Astrocyte (in vitro differentiated cells and primary cell): ENCODE results near the gene PSME1. TPM values are rescaled to one million over a fixed set of nuclear protein-coding genes. Genes with fewer than 3 reads are reported as not detected.

ENCODE experiments used
- DNase-seq: peaks from one replicate; pipeline ENCODE4 v3.0.0-alpha.2; 2010; ENCODE audit warnings: low read depth
- FAIRE-seq: peaks from 2 replicates; lab custom pipeline; 2011; peaks lifted over from hg19 to GRCh38; lab: Jason Lieb, UNC
- H2AFZ ChIP-seq: 2 replicates; pipeline ENCODE4 v1.6.0; 2012; ENCODE audit warnings: low read depth, low read length, inconsistent platforms
- H3K27ac ChIP-seq: 2 replicates; pipeline ENCODE4 v1.5.1; 2011; ENCODE audit warnings: low read depth, low read length, inconsistent platforms
- H3K27me3 ChIP-seq: 2 replicates; pipeline ENCODE4 v1.6.0; 2011; ENCODE audit warnings: low read length, inconsistent platforms; ENCODE audit not compliant: insufficient read depth
- H3K36me3 ChIP-seq: 2 replicates; pipeline ENCODE4 v1.5.1; 2011; ENCODE audit warnings: low read length, inconsistent platforms; ENCODE audit not compliant: insufficient read depth
- H3K4me1 ChIP-seq: 2 replicates; pipeline ENCODE4 v1.5.1; 2011; ENCODE audit warnings: low read length, inconsistent platforms; ENCODE audit not compliant: insufficient read depth
- H3K4me2 ChIP-seq: 2 replicates; pipeline ENCODE4 v1.6.0; 2012; ENCODE audit warnings: low read length, inconsistent platforms
- H3K4me3 ChIP-seq: 2 replicates; pipeline ENCODE4 v1.5.1; 2011; ENCODE audit warnings: low read depth, mild to moderate bottlenecking, low read length, inconsistent platforms; ENCODE audit not compliant: insufficient read depth
- H3K79me2 ChIP-seq: 2 replicates; pipeline ENCODE4 v1.6.0; 2012; ENCODE audit warnings: mild to moderate bottlenecking, low read length, inconsistent platforms; ENCODE audit not compliant: insufficient read depth
- H3K9ac ChIP-seq: 2 replicates; pipeline ENCODE4 v1.6.0; 2012; ENCODE audit warnings: mild to moderate bottlenecking, low read length, inconsistent platforms
- H3K9me3 ChIP-seq: 2 replicates; pipeline ENCODE4 v1.5.1; 2012; ENCODE audit warnings: low read depth, mild to moderate bottlenecking, low read length, inconsistent platforms; ENCODE audit not compliant: insufficient read depth
- H4K20me1 ChIP-seq: 2 replicates; pipeline ENCODE4 v1.6.0; 2012; ENCODE audit warnings: low read length, inconsistent platforms; ENCODE audit not compliant: insufficient read depth
- H3K27ac Mint-ChIP-seq: one replicate; pipeline ENCODE4 v1.8.0; 2021; ENCODE audit warnings: mild to moderate bottlenecking, mixed read lengths; ENCODE audit not compliant: unreplicated experiment
- H3K27me3 Mint-ChIP-seq: one replicate; pipeline ENCODE4 v1.8.0; 2021; ENCODE audit warnings: low read depth, mixed read lengths; ENCODE audit not compliant: unreplicated experiment
- H3K36me3 Mint-ChIP-seq: one replicate; pipeline ENCODE4 v1.8.0; 2021; ENCODE audit warnings: low read depth, mixed read lengths; ENCODE audit not compliant: unreplicated experiment
- H3K4me1 Mint-ChIP-seq: one replicate; pipeline ENCODE4 v1.8.0; 2021; ENCODE audit warnings: low read depth, mixed read lengths; ENCODE audit not compliant: unreplicated experiment
- H3K4me3 Mint-ChIP-seq: one replicate; pipeline ENCODE4 v1.8.0; 2021; ENCODE audit warnings: mild to moderate bottlenecking, moderate library complexity, mixed read lengths; ENCODE audit not compliant: unreplicated experiment
- H3K9me3 Mint-ChIP-seq: one replicate; pipeline ENCODE4 v1.8.0; 2021; ENCODE audit warnings: mild to moderate bottlenecking, mixed read lengths; ENCODE audit not compliant: unreplicated experiment
- CTCF ChIP-seq: IDR thresholded peaks from 2 replicates; pipeline ENCODE4 v1.5.1; 2011; ENCODE audit warnings: low read depth, mild to moderate bottlenecking, inconsistent platforms, low read length, moderate library complexity; ENCODE audit not compliant: insufficient read depth
- EZH2 ChIP-seq: IDR thresholded peaks from 2 replicates; pipeline ENCODE4 v1.6.1; 2012; ENCODE audit warnings: mild to moderate bottlenecking, low read length, inconsistent platforms; ENCODE audit not compliant: insufficient read depth
- total RNA-seq: library from RNA; stranded (reverse); gene quantifications from 2 replicates; pipeline ENCODE4 v1.2.1, GENCODE V29; 2021

Gene PSME1
- total RNA-seq, 1 donor from 2014 or later = 122 TPM

- no peaks in the 10 kb centered on the region for H3K27me3 ChIP-seq
- Mint-ChIP-seq H3K27me3 (no peaks in the 10 kb centered on the region), H3K4me1 (peaks cover 32% of the 10 kb centered on the region), H3K27ac (no peak overlapping the region), H3K4me3 (peak overlapping the region; percentile 96), H3K36me3 (peaks cover 21% of the 10 kb centered on the region), H3K9me3 (no peaks in the 10 kb centered on the region)
- peaks cover 23% of the 10 kb centered on the region for H3K4me1 ChIP-seq
- H4K20me1 ChIP-seq = peaks cover 16% of the 10 kb centered on the region
- no peak for FAIRE-seq
- no peaks in the 10 kb centered on the region for H3K9me3 ChIP-seq
- H3K36me3 ChIP-seq = peaks cover 11% of the 10 kb centered on the region
- no peak overlapping the region for H3K4me3 ChIP-seq
- peak overlapping the region; percentile 97 for H3K4me2 ChIP-seq
- no peak overlapping the region for H3K9ac ChIP-seq
- DNase-seq = no peak
- no peak for TF ChIP-seq CTCF
- TF ChIP-seq EZH2 = no peak
- no peak overlapping the region for H3K27ac ChIP-seq
- H2AFZ ChIP-seq = no peak overlapping the region
- H3K79me2 ChIP-seq = peaks cover 40% of the 10 kb centered on the region
Measured at GRCh38 chr14:24139272-24139934, 3.4 kb downstream of the PSME1 start.

GRCh38 chr14:24141097-24141880 lies 5.3 kb downstream of the PSME1 start, which contains the start of gene EMC9:
TSS of gene EMC9 (minus strand) at chr14:24141591. CDS start at chr14:24141304, 287 bp downstream.
- FAIRE-seq = no peak
- Histone ChIP-seq H2AFZ (peak within 1 kb of the TSS; percentile 88), H3K9me3 (no peaks in the 10 kb centered on the region), H4K20me1 (peaks cover 16% of the 10 kb centered on the region), H3K4me1 (peaks cover 29% of the 10 kb centered on the region), H3K27me3 (no peaks in the 10 kb centered on the region), H3K27ac (peak within 1 kb of the TSS; percentile 81), H3K4me3 (peak within 1 kb of the TSS; percentile 85), H3K79me2 (peaks cover 54% of the 10 kb centered on the region), H3K36me3 (peaks cover 14% of the 10 kb centered on the region), H3K4me2 (peak within 1 kb of the TSS; percentile 97), H3K9ac (peak within 1 kb of the TSS; percentile 90)
- Mint-ChIP-seq H3K27me3 (no peaks in the 10 kb centered on the region), H3K4me1 (peaks cover 40% of the 10 kb centered on the region), H3K27ac (peak within 1 kb of the TSS; percentile 74), H3K9me3 (no peaks in the 10 kb centered on the region), H3K4me3 (peak within 1 kb of the TSS; percentile 96), H3K36me3 (peaks cover 21% of the 10 kb centered on the region)
- TF ChIP-seq EZH2 (no peak), CTCF (peak; percentile 3)
- DNase-seq = peak; percentile 99
